ENCODE data around the gene RARB.

- TF ChIP-seq CTCF (IDR thresholded peaks at IDR 0.05; ENCODE audit: low read length) (no peak), EZH2 (IDR thresholded peaks at IDR 0.05; ENCODE audit: borderline replicate concordance, low read length) (no peak)
These were observed 176.2 kb downstream of the RARB start for GRCh38 chr3:25604107-25604805.
